ENCODE data around the gene SP140L.

GRCh38 chr2:230408244-230408842 is 81.3 kb downstream of the SP140L start:
- TF ChIP-seq MAX (IDR thresholded peaks at IDR 0.05) (no peak), USF2 (IDR thresholded peaks at IDR 0.05; ENCODE audit: low read length) (no peak), POLR2AphosphoS5 (IDR thresholded peaks at IDR 0.05; ENCODE audit: low read depth, low read length) (no peak), GTF2F1 (IDR thresholded peaks at IDR 0.05; ENCODE audit: borderline replicate concordance, low read depth, low read length) (no peak), GABPA (IDR thresholded peaks at IDR 0.05; ENCODE audit: borderline replicate concordance, insufficient read depth, low read length) (no peak), BRCA1 (IDR thresholded peaks at IDR 0.05; ENCODE audit: low read depth, low read length) (no peak), RAD21 (IDR thresholded peaks at IDR 0.05 in 1 of 2, conservative IDR thresholded peaks at IDR 0.05 in 1 of 2; ENCODE audit: low read depth in 2 of 2, low read length in 2 of 2) (no peak), CTCF (IDR thresholded peaks at IDR 0.05; ENCODE audit: control extremely low read depth in 1 of 3, insufficient read depth in 1 of 3, low read depth in 1 of 3, low read length in 3 of 3) (no peak), POLR2A (IDR thresholded peaks at IDR 0.05; ENCODE audit: control extremely low read depth in 1 of 2, low read depth in 2 of 2, low read length in 2 of 2) (no peak), SRF (IDR thresholded peaks at IDR 0.05; ENCODE audit: low read depth, low read length) (no peak), CEBPB (IDR thresholded peaks at IDR 0.05; ENCODE audit: low read depth, low read length) (no peak), E2F6 (IDR thresholded peaks at IDR 0.05) (no peak), ATF3 (IDR thresholded peaks at IDR 0.05; ENCODE audit: insufficient read depth, low read depth, low read length) (no peak), FOSL1 (IDR thresholded peaks at IDR 0.05; ENCODE audit: insufficient read depth, low read depth, low read length) (no peak)

All from H1 (cell line).